NCI-H510A treated with DMSO at 0.1 percent for 48 hours (cell line): Measurements from ENCODE around the gene FOSL1.

Experiments used
- DNase-seq: peaks from one replicate; lab custom pipeline; 2025; lab: John Stamatoyannopoulos, UW

The FOSL1 gene

GRCh38 chr11:65900125-65900898 lies at the start of gene FOSL1:
Gene FOSL1 (minus strand): TSS chr11:65900388. CDS start chr11:65900339, 49 bp downstream.
- DNase-seq, result peak; percentile 88

- DNase-seq, result no peak
These were observed 47.5 kb upstream of the FOSL1 start for GRCh38 chr11:65947603-65948125.

GRCh38 chr11:65947133-65947532 lies 46.9 kb upstream of the FOSL1 start:
- no peak for DNase-seq

- DNase-seq, result no peak
These were observed 46.5 kb upstream of the FOSL1 start for GRCh38 chr11:65946655-65947054.

GRCh38 chr11:65945941-65946558 lies 45.9 kb upstream of the FOSL1 start:
- DNase-seq, result no peak

GRCh38 chr11:65945430-65945911 lies 45.3 kb upstream of the FOSL1 start, which contains the start of gene TSGA10IP:
Gene TSGA10IP (plus strand): TSS chr11:65945480. CDS start chr11:65945676, 196 bp downstream.
- no peak for DNase-seq

GRCh38 chr11:65944767-65945166 lies 44.6 kb upstream of the FOSL1 start:
- DNase-seq, result no peak

- DNase-seq, result no peak
These were observed 44.0 kb upstream of the FOSL1 start for GRCh38 chr11:65944191-65944590.

- DNase-seq, result no peak
These were observed 42.3 kb upstream of the FOSL1 start for GRCh38 chr11:65942531-65942930.

- no peak for DNase-seq
These were observed 41.6 kb upstream of the FOSL1 start for GRCh38 chr11:65941720-65942310.

- DNase-seq, result no peak
These were observed 37.6 kb upstream of the FOSL1 start for GRCh38 chr11:65937766-65938165.

- DNase-seq, result no peak
These were observed 33.8 kb upstream of the FOSL1 start for GRCh38 chr11:65934014-65934413.

- peak; percentile 16 for DNase-seq
These were observed 32.4 kb upstream of the FOSL1 start for GRCh38 chr11:65932558-65932919.

- DNase-seq, result no peak
These were observed 31.8 kb upstream of the FOSL1 start for GRCh38 chr11:65931773-65932557.

- no peak for DNase-seq
These were observed 28.5 kb upstream of the FOSL1 start for GRCh38 chr11:65928667-65929066.

- no peak for DNase-seq
These were observed 27.8 kb upstream of the FOSL1 start for GRCh38 chr11:65927904-65928397.

GRCh38 chr11:65925397-65925796 lies 25.2 kb upstream of the FOSL1 start:
- no peak for DNase-seq

- no peak for DNase-seq
These were observed 22.4 kb upstream of the FOSL1 start for GRCh38 chr11:65922565-65922964.

- DNase-seq, result no peak
These were observed 21.7 kb upstream of the FOSL1 start for GRCh38 chr11:65921876-65922275.

- DNase-seq, result no peak
These were observed 20.9 kb upstream of the FOSL1 start for GRCh38 chr11:65921033-65921555.

GRCh38 chr11:65920372-65920802 lies 20.2 kb upstream of the FOSL1 start:
- no peak for DNase-seq
